EL (cell line): ENCODE results near the gene IL1RAPL2.
"Not testable (repeated sequence)": the region's sequence is repeated elsewhere in the genome, so short reads cannot be mapped to it uniquely, and the experiment has no call there.

Source experiments
- DNase-seq: peaks from one replicate; pipeline ENCODE4 v3.0.0-alpha.2; 2016

IL1RAPL2 gene

GRCh38 chrX:105725228-105725627 is 1159.2 kb downstream of the IL1RAPL2 start:
- no peak for DNase-seq

- DNase-seq, result no peak
These were observed 1172.2 kb downstream of the IL1RAPL2 start for GRCh38 chrX:105738162-105738561.

- no peak for DNase-seq
These were observed 1178.3 kb downstream of the IL1RAPL2 start for GRCh38 chrX:105744291-105744690.

- DNase-seq, result no peak
These were observed 1178.9 kb downstream of the IL1RAPL2 start for GRCh38 chrX:105744946-105745345.

GRCh38 chrX:105745863-105746262 is 1179.9 kb downstream of the IL1RAPL2 start:
- DNase-seq, result no peak

- DNase-seq, result no peak
These were observed 1186.4 kb downstream of the IL1RAPL2 start for GRCh38 chrX:105752338-105752956.

GRCh38 chrX:105753411-105753810 is 1187.4 kb downstream of the IL1RAPL2 start:
- DNase-seq, result no peak

GRCh38 chrX:105754286-105754964 is 1188.4 kb downstream of the IL1RAPL2 start:
- DNase-seq, result no peak

GRCh38 chrX:105755109-105755508 is 1189.1 kb downstream of the IL1RAPL2 start:
- no peak for DNase-seq

GRCh38 chrX:105758754-105759153 is 1192.8 kb downstream of the IL1RAPL2 start:
- no peak for DNase-seq

GRCh38 chrX:105759598-105759997 is 1193.6 kb downstream of the IL1RAPL2 start:
- DNase-seq, result no peak

GRCh38 chrX:105765691-105766090 is 1199.7 kb downstream of the IL1RAPL2 start:
- DNase-seq, result no peak

- DNase-seq, result no peak
These were observed 1207.8 kb downstream of the IL1RAPL2 start for GRCh38 chrX:105773801-105774200.

- DNase-seq, result no peak
These were observed 1209.7 kb downstream of the IL1RAPL2 start for GRCh38 chrX:105775679-105776078.

GRCh38 chrX:105781804-105782203 is 1215.8 kb downstream of the IL1RAPL2 start:
- DNase-seq, result no peak

- DNase-seq, result not testable (repeated sequence)
These were observed 1230.9 kb downstream of the IL1RAPL2 start for GRCh38 chrX:105796877-105797276.

GRCh38 chrX:105803891-105804290 is 1237.9 kb downstream of the IL1RAPL2 start:
- DNase-seq, result no peak

- DNase-seq, result not testable (repeated sequence)
These were observed 1239.7 kb downstream of the IL1RAPL2 start for GRCh38 chrX:105805655-105806054.

GRCh38 chrX:105816517-105816916 is 1250.5 kb downstream of the IL1RAPL2 start:
- no peak for DNase-seq
